ENCODE measurements around the gene MRPL39. TPM values are rescaled to one million over a fixed set of nuclear protein-coding genes. Genes with fewer than 3 reads are reported as not detected.

MRPL39 gene
- total RNA-seq, 2 donors from 2014 or later, result 37.8 to 39.9 TPM

DNA sequence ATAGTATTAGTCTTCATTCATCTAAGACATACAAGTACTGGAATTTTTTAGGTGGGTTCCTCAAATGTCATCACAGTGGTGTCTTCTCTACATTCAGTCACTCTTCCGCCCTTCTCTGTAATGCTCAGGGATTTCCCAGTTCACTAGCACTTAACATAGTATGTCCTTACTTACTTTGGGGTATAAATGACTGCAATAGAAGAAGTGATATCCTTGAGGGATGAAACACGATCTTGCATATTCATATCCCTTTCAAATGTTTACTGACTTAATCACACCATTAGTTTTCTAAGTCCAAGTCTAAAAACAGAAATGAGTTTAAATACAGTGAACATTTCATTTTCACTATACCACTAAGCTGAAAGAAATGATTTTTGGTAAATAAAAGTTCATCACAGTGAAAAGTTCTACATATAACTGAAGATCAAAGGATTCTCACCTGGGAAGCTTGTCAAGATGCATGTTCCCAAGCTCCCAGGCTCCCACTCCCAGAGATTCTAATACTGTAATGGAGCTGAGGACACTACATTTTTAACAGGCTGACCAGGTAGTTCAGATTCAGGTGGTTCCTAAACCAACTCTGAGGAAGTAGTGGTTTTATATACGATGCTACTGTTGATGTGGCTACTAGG, 29.7 kb downstream of the MRPL39 start:
- ATAC-seq (no peak), DNase-seq (no peak)
- intact Hi-C loops (cut with DNase I), result no loop called here

DNA sequence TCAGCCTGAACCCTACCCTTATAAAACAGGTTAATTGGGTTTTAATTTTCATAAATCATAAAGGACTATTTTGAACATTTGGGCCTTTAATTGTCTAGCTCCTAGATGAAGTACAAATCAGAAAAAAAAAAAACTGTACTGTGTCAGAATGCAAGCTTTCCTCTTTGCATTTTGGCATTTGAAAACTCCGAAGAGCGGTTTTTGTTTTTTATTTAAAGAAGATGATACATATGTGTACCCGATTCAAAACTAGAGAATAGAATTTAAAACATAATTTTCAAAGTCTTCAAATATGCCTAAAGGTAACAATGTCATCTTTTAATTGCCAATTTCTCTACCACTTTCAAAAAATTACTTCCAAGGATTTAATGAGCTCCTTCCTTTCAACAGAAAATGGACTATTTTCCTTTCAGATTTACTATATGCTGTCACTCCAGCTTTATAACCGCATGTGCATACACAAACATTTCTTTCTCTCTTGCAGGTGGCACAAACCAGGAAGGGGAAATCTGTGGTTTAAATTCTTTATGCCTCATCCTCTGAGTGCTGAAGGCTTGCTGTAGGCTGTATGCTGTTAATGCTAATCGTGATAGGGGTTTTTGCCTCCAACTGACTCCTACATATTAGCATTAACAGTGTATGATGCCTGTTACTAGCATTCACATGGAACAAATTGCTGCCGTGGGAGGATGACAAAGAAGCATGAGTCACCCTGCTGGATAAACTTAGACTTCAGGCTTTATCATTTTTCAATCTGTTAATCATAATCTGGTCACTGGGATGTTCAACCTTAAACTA, 33.7 kb downstream of the MRPL39 start:
- intact Hi-C loops (cut with DNase I), result no loop called here
- ATAC-seq (peak; percentile 34 to 83), DNase-seq (no peak)

DNA sequence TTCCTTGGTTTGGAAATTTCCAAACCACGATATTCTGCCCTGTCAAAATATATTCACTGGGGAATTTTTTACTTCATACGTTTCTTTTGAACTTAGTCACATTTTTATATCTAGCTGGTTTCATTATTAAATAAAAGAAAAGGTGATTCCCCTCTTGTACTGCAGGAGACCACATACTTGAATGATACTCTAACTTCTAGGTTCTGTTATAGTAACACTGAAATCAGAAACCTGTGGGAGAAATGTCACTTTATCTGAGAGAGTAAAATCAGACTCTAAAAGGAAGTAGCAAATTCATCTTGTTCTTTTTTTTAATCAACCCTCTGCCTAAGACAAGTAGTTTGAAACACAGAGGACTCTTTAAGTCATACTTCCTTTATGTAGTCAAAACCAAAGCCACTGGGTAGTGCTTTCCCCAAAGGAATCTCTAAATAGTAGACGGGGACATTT, 34.4 kb downstream of the MRPL39 start:
- ATAC-seq (no peak), DNase-seq (no peak)
- intact Hi-C loops (cut with DNase I), result no loop called here

DNA sequence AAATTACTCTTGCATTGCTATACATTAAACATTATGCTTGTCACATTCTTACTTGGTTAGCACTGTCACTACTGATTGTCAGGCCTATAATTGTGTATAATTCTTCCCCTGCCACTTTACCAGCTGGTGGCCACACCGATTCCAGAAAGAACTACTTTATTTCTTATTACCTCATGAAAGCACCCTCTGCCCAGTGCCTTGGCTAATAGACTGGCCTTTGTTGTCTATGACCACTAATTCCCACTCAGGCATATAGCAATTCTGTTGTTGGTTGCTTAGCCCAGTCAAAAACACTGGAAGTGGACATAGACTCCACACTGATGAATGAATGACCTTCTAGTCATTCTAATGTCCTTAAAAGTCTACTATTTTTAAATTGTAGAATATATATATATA, 35.6 kb downstream of the MRPL39 start:
- DNase-seq (no peak), ATAC-seq (no peak)
- intact Hi-C loops (cut with DNase I), result no loop called here

DNA sequence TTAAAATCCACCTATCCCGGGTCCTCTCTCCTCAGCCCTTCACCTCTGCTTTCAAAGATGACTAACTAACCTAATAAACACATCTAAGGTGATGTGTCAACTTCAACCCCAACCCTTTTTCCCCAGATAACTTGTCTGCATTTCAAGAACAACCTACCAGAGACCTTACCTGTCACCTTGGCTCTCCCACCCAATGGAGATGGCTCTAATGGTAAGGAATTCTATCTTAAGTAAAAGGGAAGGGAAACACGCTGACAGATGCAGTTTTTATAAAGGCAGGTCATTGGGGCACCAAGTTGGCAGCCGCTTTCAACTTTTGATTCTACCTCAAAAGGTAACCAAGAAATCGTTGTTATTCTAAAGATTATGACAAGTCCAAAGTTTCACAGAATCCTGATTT, 37.6 kb downstream of the MRPL39 start:
- intact Hi-C loops (cut with DNase I), result no loop called here
- ATAC-seq (no peak), DNase-seq (no peak)

DNA sequence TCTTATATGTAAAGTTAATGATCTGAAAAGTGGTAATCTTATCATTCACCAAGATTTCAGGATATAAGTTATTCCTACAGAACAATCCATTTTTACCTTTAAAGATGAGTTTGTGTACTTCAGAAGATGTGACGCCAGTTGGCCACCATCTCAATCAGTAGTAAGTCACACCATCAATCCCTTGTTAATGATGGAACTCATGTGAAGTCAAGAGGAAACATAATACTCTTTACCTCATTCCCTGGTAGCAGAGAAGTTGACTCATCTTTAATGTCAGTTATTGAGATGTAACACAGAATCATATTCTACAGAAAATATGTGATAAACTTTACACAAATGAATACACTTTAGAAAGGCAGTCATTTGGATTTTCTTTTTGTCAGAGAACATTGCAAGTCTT, 38.2 kb downstream of the MRPL39 start:
- ATAC-seq (no peak), DNase-seq (no peak)
- intact Hi-C loops (cut with DNase I), result no loop called here

DNA sequence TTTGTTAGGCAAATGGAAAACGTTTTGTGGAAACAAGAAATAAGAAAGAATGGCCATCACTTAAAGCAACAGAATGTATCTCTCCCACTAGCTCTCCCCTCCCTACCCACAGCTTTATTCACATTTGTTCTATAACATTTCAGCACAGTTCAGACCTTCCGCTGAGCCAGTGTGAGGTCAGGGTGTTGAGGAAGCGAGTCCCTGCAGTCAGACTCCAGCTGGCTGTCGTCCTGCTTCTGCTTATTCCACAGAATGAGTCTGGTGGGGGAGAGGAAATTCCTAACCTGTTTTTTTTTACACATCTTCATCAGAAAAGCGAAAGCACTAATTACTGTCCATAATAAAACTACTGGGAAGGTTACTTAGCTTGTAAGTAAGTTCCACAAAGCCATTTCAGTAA, 39.0 kb downstream of the MRPL39 start:
- ATAC-seq (peak; percentile 73 to 85), DNase-seq (peak; percentile 47)
- intact Hi-C loops (cut with DNase I), result no loop called here

DNA sequence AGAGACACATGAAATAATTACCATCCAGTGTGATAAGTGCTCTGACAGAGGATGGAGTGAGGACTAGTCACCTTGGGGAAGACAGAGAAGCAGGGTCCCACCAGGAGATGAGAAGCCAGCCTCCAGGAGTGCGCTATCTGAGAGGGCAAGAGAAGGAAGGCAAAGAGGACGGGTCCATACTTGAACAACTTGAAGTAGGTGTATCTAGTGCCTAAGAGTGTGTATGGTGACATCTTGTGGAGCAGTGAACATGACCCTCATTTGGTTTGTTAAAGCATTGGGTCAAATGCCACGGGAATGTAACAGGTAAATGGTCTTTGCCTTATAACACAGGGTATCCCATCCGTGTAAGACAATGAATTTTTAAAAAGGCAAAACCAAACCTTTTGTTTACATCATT, 39.8 kb downstream of the MRPL39 start:
- intact Hi-C loops (cut with DNase I), result no loop called here
- no peak for DNase-seq
- no peak for ATAC-seq

DNA sequence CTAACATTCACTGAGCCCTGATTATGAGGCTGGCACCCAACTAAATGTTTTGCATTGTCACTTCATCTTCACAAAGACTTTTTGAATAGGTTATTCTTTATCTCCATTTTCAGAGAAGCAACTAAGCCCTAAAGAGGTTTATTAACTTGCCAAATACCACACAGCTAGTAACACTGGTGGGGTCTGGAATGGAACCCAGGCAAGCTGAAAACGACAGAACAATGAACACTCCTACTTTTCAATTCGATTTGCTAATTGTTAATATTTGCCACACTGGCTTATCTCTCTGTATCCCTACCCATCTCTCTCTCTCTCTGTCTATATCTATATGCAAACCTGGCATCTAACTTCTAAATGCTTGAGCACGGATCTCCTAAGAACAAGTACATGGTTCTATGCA, 40.6 kb downstream of the MRPL39 start:
- DNase-seq, result no peak
- no peak for ATAC-seq
- intact Hi-C loops (cut with DNase I), result no loop called here

DNA sequence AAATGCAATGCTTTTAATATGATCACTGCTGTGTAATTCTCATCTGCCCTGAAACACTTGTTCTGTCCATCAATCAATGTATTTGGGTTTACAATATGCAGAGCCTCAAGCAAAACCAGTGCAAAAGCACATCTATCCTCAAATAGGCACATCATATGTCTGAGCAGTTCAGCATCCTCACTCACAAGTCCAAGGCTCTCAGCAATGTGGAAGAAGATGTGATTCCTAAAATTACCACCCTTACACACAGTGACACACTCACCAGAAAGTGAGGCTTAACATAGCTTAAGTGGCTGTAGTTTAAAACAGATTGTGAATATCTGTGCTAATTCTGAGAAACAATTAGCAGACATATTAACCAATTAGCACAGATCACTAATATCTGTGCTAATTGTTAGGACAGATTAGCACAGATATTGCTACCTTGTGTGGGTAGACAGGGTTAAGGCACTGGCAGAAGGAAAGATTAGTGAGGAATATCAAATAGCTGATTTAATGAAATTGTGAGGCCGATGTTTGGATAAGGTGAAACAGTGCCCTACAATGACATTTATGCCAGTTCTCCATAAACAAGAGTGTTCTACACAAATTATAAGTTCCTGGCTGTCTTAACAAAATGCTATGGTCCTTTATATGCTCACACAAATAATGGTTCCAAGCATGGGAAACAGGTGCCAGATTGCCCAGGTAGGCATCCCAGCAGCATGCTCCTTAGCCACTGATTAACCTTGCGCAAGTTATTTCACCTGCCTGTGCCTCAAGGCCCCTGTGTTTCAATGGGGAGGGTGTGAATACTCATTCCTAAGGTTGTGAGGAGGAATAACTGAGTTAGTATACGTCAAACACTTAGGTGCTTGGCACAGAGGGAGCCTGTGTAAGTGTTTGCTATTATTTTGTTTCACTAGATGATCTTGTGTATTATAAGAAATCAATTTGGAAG, 41.7 kb downstream of the MRPL39 start:
- no peak for DNase-seq
- ATAC-seq, result no peak
- intact Hi-C loops (cut with DNase I), result no loop called here

DNA sequence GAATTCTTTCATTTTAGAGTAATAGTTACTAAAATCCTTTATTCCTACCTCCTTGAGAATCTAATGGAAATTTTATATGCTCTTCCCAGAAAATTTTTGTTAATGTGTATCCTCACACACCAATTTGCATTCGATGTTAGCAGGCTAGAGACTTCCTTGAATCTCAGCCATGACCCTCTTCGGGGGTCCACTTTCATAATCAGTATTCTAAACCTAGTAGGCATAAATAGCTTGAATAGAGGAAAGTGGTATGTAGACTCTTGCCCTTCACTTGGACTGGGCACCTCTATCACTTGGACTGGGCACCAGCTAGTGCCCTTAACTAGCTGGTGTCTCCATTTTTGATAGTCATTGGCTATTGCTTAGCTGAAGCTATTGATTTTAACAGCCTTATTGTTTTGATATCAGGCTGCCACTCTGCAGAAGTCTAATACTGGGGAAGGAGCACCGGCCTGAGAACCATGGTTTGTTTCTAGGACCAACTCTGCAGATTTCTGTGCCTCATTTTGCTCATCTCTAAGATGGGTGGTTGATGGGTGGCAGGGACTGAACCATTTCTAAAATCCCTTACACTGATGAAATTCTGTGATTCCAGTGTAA, 42.8 kb downstream of the MRPL39 start:
- intact Hi-C loops (cut with DNase I), result no loop called here
- DNase-seq (no peak), ATAC-seq (no peak)

DNA sequence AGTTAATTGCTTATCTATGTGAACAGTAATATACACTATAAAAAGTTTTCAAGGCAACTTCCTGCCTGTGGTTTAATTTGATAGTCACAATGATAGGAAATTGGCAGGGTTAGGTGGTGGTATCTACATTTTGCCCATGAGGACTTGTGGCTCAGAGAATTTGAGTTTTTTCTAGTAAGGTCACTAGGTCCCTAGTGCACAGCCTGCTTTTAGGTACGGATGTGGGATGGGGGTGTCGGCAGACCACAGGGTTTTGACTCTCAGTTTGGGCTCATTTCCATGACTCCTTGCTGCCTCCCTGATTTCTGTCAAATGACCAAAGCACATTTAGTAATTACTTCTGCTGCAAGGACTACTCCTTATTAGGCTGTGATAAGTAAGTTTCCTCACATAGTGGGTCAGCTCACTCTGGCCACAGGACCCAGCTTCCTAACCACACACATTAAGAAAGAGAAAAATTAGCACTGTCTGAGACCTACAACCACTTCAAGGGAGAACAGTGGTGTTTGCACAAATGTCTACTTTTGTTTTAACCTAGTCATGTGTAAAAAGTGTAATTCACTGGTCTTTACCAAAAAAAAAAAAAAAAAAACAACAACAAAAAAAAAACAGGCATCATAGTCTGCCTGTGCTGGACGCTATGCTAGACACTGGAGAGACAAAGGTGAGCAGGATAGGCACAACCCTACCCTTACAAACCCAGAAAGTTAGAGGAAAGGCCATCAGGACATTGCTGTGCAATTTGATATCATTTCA, 43.7 kb downstream of the MRPL39 start:
- DNase-seq, result no peak
- intact Hi-C loops (cut with DNase I), result no loop called here
- ATAC-seq, result no peak

DNA sequence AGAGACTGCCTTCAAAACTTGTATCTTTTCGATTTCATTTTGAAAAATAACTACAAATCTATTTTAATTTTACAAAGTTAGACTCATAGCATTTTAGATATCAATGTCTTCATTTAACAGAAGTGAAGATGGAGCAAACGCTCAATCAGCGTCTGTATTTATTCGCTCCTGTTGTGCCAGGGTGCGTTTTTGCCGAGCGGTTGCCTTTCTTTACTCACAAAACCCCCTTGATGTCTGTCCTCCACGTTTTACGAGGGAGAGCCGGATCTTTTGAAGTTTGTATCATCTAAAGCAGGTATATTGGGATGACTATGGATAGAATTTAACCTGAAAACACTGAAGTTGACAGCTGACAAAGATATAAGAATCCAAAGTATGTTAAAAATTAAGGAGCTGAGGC, 44.6 kb downstream of the MRPL39 start:
- DNase-seq (no peak), ATAC-seq (no peak)
- intact Hi-C loops (cut with DNase I), result no loop called here

DNA sequence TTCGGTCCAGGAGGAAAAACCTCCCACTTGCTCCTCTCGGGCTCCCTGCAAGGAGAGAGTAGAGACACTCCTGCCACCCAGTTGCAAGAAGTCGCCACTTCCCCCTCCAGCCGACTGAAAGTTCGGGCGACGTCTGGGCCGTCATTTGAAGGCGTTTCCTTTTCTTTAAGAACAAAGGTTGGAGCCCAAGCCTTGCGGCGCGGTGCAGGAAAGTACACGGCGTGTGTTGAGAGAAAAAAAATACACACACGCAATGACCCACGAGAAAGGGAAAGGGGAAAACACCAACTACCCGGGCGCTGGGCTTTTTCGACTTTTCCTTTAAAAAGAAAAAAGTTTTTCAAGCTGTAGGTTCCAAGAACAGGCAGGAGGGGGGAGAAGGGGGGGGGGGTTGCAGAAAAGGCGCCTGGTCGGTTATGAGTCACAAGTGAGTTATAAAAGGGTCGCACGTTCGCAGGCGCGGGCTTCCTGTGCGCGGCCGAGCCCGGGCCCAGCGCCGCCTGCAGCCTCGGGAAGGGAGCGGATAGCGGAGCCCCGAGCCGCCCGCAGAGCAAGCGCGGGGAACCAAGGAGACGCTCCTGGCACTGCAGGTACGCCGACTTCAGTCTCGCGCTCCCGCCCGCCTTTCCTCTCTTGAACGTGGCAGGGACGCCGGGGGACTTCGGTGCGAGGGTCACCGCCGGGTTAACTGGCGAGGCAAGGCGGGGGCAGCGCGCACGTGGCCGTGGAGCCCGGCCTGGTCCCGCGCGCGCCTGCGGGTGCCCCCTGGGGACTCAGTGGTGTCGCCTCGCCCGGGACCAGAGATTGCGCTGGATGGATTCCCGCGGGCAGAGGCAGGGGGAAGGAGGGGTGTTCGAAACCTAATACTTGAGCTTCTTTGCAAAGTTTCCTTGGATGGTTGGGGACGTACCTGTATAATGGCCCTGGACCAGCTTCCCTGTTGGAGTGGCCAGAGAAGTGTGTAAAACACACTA, 45.3 kb downstream of the MRPL39 start:
- DNase-seq (peak; percentile 72), ATAC-seq (peak; percentile 88 to 89)
- intact Hi-C loops (cut with DNase I), result no loop called here

DNA sequence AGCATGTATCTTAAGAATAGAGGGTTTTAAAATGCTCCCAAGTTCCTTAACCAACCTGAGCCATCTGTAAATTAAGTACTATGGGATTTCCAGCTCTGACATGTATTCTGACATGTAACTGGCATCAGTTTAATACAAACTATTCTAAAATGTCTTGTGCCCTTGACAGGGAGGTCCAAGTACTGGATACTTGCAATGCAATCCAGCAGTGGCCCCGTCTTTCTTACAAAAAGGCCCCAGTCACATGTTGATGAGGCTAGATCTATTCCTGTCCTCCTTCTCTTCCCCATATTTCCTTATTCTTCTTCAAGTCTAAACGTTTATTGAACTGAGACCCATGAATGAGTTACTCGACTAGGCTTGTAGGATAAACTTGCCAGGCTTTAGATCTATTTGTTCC, 46.4 kb downstream of the MRPL39 start:
- DNase-seq (no peak), ATAC-seq (no peak)
- intact Hi-C loops (cut with DNase I), result no loop called here

DNA sequence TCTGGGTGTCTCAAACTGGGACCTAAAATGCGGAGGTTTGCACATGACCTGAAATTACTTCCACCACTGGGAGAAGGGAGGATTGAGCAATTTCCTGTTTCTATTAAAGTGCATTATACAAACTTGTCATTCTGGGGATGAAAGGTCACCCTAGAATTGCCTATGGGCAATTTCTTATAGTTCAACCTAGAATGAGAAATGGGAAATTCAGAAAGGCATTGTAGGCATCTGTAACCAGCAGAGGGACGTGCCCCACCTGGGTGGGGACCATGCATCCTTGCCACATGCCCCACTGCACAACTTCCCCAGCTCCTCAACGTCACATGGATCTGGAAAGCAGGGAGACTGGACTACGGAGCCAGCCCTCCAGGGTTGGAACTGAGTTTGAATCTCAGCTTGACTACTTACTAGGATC, 47.0 kb downstream of the MRPL39 start:
- ATAC-seq, result peak in 1 of 2 donors; percentile 15
- no peak for DNase-seq
- intact Hi-C loops (cut with DNase I), result no loop called here

DNA sequence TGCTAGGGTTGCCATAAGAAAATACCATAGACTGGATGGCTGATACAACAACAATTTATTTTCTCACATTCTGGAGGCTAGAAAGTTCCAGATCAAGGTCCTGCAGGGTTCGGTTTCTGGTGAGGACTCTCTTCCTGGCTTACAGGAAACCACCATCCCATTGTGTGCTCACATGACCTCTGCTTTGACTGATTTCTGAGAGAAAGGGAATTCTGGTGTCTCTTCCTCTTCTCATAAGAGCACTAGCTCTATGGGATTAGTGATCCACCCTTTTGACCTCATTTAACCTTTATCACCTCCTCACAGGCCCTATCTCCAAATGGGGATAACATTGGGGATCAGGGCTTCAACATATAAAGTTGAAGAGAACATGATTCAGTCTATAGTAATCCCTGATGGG, 47.5 kb downstream of the MRPL39 start:
- ATAC-seq, result no peak
- intact Hi-C loops (cut with DNase I), result no loop called here
- no peak for DNase-seq

DNA sequence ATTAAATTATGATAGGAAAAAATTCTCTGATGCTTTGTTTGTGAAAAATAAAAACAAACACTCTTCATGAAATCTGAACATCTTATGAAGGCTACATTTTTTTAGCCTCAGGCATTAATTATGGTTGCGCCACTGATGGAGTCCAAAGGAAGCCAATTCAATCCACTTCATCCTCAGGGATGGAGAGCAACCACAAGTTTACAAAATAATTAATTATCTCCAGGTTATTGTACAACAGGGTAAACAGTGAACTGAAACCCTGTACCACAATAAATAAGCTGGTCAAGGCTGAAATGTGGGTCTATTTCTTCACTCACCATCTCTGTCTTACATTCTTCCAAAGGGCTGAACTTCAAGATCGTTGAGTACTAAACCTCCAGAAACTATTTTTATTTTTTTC, 49.2 kb downstream of the MRPL39 start:
- DNase-seq (no peak), ATAC-seq (no peak)
- intact Hi-C loops (cut with DNase I), result no loop called here
